Measurements from ENCODE around the gene ZYX. TPM values are rescaled to one million over a fixed set of nuclear protein-coding genes. Genes with fewer than 3 reads are reported as not detected.

Gene ZYX
- total and polyA plus RNA-seq, 9 of the 15 experiments (the other 6 are each of a cell fraction or from before 2014, with no cell fraction given) = 1.8 to 130 (median 15.7) TPM

GRCh38 chr7:143382126-143382790, 1.1 kb downstream of the ZYX start:
- Histone ChIP-seq H2AFZ (ENCODE audit: low read depth, low read length) (peak overlapping the region; percentile 14; the same call in 1 of the 2 replicates), H3K4me3 (peak overlapping the region; percentile 72), H3K9me1 (ENCODE audit: control insufficient read depth, insufficient read depth, low read length) (peaks cover 13% of the 10 kb centered on the region), H3K79me2 (ENCODE audit: control insufficient read depth, insufficient read depth, low read length) (peaks cover 12% of the 10 kb centered on the region), H3K4me1 (replicated peaks in 1 of 2; ENCODE audit: control insufficient read depth in 2 of 2, insufficient read depth in 2 of 2, low read length in 2 of 2) (peaks cover 21 to 37% of the 10 kb centered on the region in 2 experiments; a peak in 4 of 5 replicates), H3K4me2 (ENCODE audit: insufficient read depth, low read length) (peak overlapping the region; percentile 64), H3K36me3 (ENCODE audit: control insufficient read depth, insufficient read depth, low read length) (peaks cover 39% of the 10 kb centered on the region; the same call in 2 of the 3 replicates), H3K9ac (ENCODE audit: insufficient read depth in 1 of 2, low read depth in 2 of 2, low read length in 2 of 2) (peak overlapping the region; percentile 92 to 94), H3K9me3 (replicated peaks; ENCODE audit: control insufficient read depth, insufficient read depth, low read depth, low read length) (no peaks in the 10 kb centered on the region), H3K27me3 (ENCODE audit: control insufficient read depth in 2 of 2, insufficient read depth in 2 of 2, low read length in 2 of 2) (no peaks in the 10 kb centered on the region), H4K20me1 (replicated peaks; ENCODE audit: control insufficient read depth, insufficient read depth, low read length) (peaks cover 8% of the 10 kb centered on the region), H3K27ac (ENCODE audit: extremely low read depth, low read depth, low read length) (peak overlapping the region; percentile 94)
- 54% methylated on average over 17 of the region's 21 CpGs for WGBS (ENCODE audit: insufficient coverage, low coverage, missing lambda C conversion rate)
- in situ Hi-C loops (cut with MboI) (no loop called here), intact Hi-C loops (cut with micrococcal nuclease) (loop anchor here (5.0 kb wide), 1 partner anchor 35 kb away; no protein-coding TSS in a partner anchor)
- TSS peak; percentile 34 for BruUV-seq (replicated peaks)
- FAIRE-seq (no peak), ATAC-seq (no peak), DNase-seq (ENCODE audit: extremely low read depth in 1 of 4, low spot score in 3 of 4) (peak in 3 of 4 experiments; percentile 27 to 75 (median 71))
- CTCF ChIA-PET (ENCODE audit: low intra/inter-chr PET ratio) = interaction anchor here (0.6 kb wide), 1 partner anchor 65 kb away, joined by 5 read pairs; no protein-coding TSS in a partner anchor
- POLR2A ChIA-PET = interaction anchor here (1.2 to 4.0 kb wide), 3 partner anchors 10 to 12 kb away, joined by 4 to 29 read pairs (median 13); no protein-coding TSS in a partner anchor
- no peak for TF ChIP-seq ATF2 (CRISPR knock-in tag; IDR thresholded peaks at IDR 0.05)
- no peak for TF ChIP-seq DDX20 (tag; IDR thresholded peaks at IDR 0.05; ENCODE audit: low read depth)
- no peak for TF ChIP-seq PREB (CRISPR knock-in tag; IDR thresholded peaks at IDR 0.05)
- no peak for TF ChIP-seq ZBTB11 (CRISPR knock-in tag; IDR thresholded peaks at IDR 0.05)
- TF ChIP-seq FOXA3 (CRISPR knock-in tag; conservative IDR thresholded peaks at IDR 0.05 in 1 of 2, IDR thresholded peaks at IDR 0.05 in 1 of 2) = 0 out of 4 replicates have a peak, but pooled peaks of 1 of the 2 experiments have one; percentile 33
- no peak for TF ChIP-seq ZNF77 (CRISPR knock-in tag; IDR thresholded peaks at IDR 0.05)
- no peak for TF ChIP-seq CREM (IDR thresholded peaks at IDR 0.05; ENCODE audit: low read depth)
- no peak for TF ChIP-seq KLF10 (CRISPR knock-in tag; IDR thresholded peaks at IDR 0.05)
- TF ChIP-seq PRDM10 (IDR thresholded peaks at IDR 0.05; ENCODE audit: partially characterized antibody) = no peak

Data from K562 (cell line).